ENCODE results near the gene KRT74. TPM values are rescaled to one million over a fixed set of nuclear protein-coding genes. Genes with fewer than 3 reads are reported as not detected.

Gene KRT74
- total RNA-seq, 2 donors from 2014 or later: 0.05 to 0.45 TPM

DNA sequence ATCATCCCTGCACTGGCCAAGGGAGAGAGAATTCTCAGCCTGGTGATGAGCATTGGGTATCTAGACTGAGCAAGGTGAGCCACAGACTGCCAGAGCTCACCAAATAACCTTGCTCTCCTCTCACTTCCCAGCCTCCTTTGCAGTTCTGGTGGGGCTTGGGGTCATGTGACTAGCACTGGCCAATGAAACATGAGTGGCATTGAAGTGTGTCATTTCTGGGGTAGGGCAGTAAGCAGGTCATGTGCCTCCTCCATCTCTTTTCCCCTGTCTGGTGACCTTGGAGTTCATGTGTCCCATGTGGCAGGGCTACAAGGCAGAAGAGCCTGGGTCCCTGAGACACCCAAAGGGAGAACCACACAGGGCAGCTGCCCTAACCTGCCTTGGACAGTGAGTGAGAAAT lies 31.2 kb upstream of the KRT74 start:
- Histone ChIP-seq H3K36me3 (no peaks in the 10 kb centered on the region), H3K4me1 (replicated peaks) (no peaks in the 10 kb centered on the region), H3K27me3 (replicated peaks; ENCODE audit: insufficient read depth) (peaks cover 13% of the 10 kb centered on the region), H3K9me3 (no peaks in the 10 kb centered on the region), H3K27ac (no peak overlapping the region), H3K4me3 (no peak overlapping the region)
- TF ChIP-seq POLR2AphosphoS5 (IDR thresholded peaks at IDR 0.05) (no peak), POLR2A (IDR thresholded peaks at IDR 0.05) (no peak)
- TF ChIP-seq, protein P1, sequence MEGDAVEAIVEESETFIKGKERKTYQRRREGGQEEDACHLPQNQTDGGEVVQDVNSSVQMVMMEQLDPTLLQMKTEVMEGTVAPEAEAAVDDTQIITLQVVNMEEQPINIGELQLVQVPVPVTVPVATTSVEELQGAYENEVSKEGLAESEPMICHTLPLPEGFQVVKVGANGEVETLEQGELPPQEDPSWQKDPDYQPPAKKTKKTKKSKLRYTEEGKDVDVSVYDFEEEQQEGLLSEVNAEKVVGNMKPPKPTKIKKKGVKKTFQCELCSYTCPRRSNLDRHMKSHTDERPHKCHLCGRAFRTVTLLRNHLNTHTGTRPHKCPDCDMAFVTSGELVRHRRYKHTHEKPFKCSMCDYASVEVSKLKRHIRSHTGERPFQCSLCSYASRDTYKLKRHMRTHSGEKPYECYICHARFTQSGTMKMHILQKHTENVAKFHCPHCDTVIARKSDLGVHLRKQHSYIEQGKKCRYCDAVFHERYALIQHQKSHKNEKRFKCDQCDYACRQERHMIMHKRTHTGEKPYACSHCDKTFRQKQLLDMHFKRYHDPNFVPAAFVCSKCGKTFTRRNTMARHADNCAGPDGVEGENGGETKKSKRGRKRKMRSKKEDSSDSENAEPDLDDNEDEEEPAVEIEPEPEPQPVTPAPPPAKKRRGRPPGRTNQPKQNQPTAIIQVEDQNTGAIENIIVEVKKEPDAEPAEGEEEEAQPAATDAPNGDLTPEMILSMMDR (IDR thresholded peaks at IDR 0.05): no peak
- intact Hi-C loops (cut with DNase I): no loop called here
- DNase-seq (ENCODE audit: low spot score): no peak

DNA sequence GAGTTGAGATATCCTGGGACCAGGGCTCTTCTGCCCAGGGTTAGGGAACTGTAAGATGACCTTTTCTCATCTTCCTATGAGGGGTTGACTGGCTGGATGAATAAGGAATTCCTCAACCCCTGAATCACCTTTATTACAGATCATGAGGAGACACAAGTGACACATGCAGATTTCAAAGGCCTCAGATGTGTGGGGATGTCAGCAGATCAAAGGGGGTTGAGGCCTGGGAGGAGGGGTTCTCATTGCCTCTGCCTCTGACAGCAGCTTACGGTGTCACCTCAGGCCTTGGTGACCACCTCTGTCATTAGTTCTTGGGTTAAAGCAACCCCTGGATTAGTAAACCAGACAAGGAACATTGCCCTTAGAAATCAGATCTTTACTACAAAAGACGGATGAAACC lies 29.7 kb upstream of the KRT74 start:
- no peak for DNase-seq (ENCODE audit: low spot score)
- Histone ChIP-seq H3K27me3 (replicated peaks; ENCODE audit: insufficient read depth) (peaks cover 16% of the 10 kb centered on the region), H3K9me3 (no peaks in the 10 kb centered on the region), H3K4me3 (no peak overlapping the region), H3K4me1 (replicated peaks) (no peaks in the 10 kb centered on the region), H3K36me3 (no peaks in the 10 kb centered on the region), H3K27ac (no peak overlapping the region)
- TF ChIP-seq POLR2A (IDR thresholded peaks at IDR 0.05) (no peak), POLR2AphosphoS5 (IDR thresholded peaks at IDR 0.05) (no peak)
- TF ChIP-seq, protein P1 (IDR thresholded peaks at IDR 0.05): no peak
- WGBS: 42% methylated on average over 2 of the region's 2 CpGs
- intact Hi-C loops (cut with DNase I): no loop called here

DNA sequence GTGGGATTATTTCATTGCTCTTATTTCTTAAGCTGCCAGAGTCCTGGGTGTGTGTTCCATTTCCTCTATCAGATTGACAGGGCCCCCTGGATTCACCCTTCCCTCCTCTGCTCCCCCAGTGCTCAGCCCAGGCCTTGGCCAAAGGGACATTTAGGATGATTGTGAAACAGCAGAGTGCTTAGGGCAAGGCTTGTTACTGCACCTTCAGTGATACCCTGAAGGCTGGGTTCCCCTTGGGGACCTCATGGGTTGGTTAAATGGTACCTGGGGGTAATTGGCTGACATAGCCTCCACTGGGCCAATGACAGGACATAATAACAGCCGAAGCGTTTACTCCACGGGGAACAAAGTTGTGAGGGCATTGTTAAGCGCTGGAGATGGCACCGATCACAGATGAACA lies 28.9 kb upstream of the KRT74 start:
- Histone ChIP-seq H3K27me3 (replicated peaks; ENCODE audit: insufficient read depth) (peaks cover 16% of the 10 kb centered on the region), H3K9me3 (no peaks in the 10 kb centered on the region), H3K4me3 (no peak overlapping the region), H3K27ac (no peak overlapping the region), H3K4me1 (replicated peaks) (no peaks in the 10 kb centered on the region), H3K36me3 (no peaks in the 10 kb centered on the region)
- DNase-seq (ENCODE audit: low spot score): no peak
- intact Hi-C loops (cut with DNase I): no loop called here
- TF ChIP-seq POLR2AphosphoS5 (IDR thresholded peaks at IDR 0.05): no peak
- no peak for TF ChIP-seq POLR2A (IDR thresholded peaks at IDR 0.05)
- TF ChIP-seq, protein P1 (IDR thresholded peaks at IDR 0.05): no peak
- WGBS: 86% methylated on average over 5 of the region's 5 CpGs

DNA sequence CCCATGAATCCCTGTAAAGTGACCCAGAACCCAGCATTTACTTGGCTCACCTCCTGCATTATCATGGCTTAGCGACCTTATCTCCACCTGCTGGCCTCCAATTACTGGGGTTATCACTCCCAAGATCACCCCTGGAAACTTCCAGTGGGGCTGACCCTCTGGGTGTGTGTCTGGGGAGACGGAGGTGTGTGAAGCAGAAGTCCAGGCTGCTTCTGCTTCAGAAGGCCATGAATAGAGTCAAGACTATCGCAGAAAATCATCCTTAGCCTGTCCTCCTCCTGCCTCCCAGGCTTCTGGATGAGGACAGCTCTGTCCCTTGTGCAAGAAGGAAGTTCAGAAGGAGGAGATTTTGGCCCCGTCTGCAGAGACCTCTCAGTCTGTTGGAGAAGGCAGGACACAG lies 28.0 kb upstream of the KRT74 start:
- intact Hi-C loops (cut with DNase I): no loop called here
- Histone ChIP-seq H3K4me3 (no peak overlapping the region), H3K27me3 (replicated peaks; ENCODE audit: insufficient read depth) (peaks cover 16% of the 10 kb centered on the region), H3K27ac (no peak overlapping the region), H3K4me1 (replicated peaks) (no peaks in the 10 kb centered on the region), H3K9me3 (no peaks in the 10 kb centered on the region), H3K36me3 (no peaks in the 10 kb centered on the region)
- TF ChIP-seq POLR2A (IDR thresholded peaks at IDR 0.05): no peak
- no peak for TF ChIP-seq POLR2AphosphoS5 (IDR thresholded peaks at IDR 0.05)
- TF ChIP-seq, protein P1 (IDR thresholded peaks at IDR 0.05): no peak
- WGBS: 92% methylated on average over 4 of the region's 4 CpGs
- no peak for DNase-seq (ENCODE audit: low spot score)

DNA sequence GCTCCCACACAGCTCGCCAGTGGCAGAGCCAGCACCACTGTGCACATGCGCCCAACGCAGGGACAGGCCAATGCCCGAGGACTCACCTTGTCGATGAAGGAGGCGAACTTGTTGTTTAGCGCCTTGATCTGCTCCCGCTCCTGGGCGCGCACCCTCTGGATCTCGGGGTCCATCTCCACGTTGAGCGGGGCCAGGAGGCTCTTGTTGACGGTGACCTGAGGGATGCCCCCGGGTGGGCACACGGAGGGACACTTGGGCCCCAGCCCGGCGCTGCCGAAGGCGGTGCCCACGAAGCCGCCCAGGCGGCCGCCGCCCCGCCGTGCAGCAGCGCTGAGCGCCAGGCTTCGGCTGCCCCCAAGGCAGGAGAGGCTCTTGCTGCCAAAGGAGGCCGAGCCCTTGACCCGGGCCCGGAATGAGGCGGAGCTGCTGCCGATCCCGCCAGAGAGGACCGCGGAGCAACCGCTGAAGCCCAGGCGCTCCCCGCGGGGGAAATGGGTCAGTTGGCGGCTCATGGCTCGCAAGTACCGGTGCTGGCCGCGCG lies 27.4 kb upstream of the KRT74 start, which contains the start of gene KRT72:
KRT72 (minus strand) TSS at position 523 of the 541 bp plus-strand sequence; CDS start at position 512, 11 bp downstream.
- Histone ChIP-seq H3K4me3 (no peak within 1 kb of the TSS), H3K36me3 (no peaks in the 10 kb centered on the region), H3K27ac (no peak within 1 kb of the TSS), H3K4me1 (replicated peaks) (no peaks in the 10 kb centered on the region), H3K9me3 (no peaks in the 10 kb centered on the region), H3K27me3 (replicated peaks; ENCODE audit: insufficient read depth) (peaks cover 16% of the 10 kb centered on the region)
- intact Hi-C loops (cut with DNase I): no loop called here
- TF ChIP-seq POLR2AphosphoS5 (IDR thresholded peaks at IDR 0.05) (no peak), POLR2A (IDR thresholded peaks at IDR 0.05) (no peak)
- TF ChIP-seq, protein P1 (IDR thresholded peaks at IDR 0.05): no peak
- DNase-seq (ENCODE audit: low spot score): no peak
- WGBS: 30% methylated on average over 48 of the region's 48 CpGs
